Duodenal mucosa (tissue), 2 donors: ENCODE results near the gene FAM98C.

ENCODE experiments used
- H3K27ac ChIP-seq: one replicate; pipeline ENCODE4 v1.7.0; 2013; ENCODE audit warnings: low read depth, low read length
- H3K27me3 ChIP-seq, 2 donors: one replicate each; pipeline ENCODE4 v1.7.0; 2013; ENCODE audit warnings: low read length in 2 of 2, control low read depth in 1 of 2; ENCODE audit not compliant: insufficient read depth in 2 of 2, control insufficient read depth in 1 of 2
- H3K36me3 ChIP-seq, 2 donors: one replicate each; pipeline ENCODE4 v1.7.0; 2013; ENCODE audit warnings: low read length in 2 of 2, control low read depth in 1 of 2; ENCODE audit not compliant: insufficient read depth in 2 of 2, control insufficient read depth in 1 of 2
- H3K4me1 ChIP-seq, 2 donors: one replicate each; pipeline ENCODE4 v1.7.0; 2013; ENCODE audit warnings: low read length in 2 of 2, control low read depth in 1 of 2; ENCODE audit not compliant: insufficient read depth in 2 of 2, control insufficient read depth in 1 of 2
- H3K4me3 ChIP-seq, 2 donors: one replicate each; pipeline ENCODE4 v1.7.0; 2013; ENCODE audit warnings: low read length in 2 of 2, low read depth in 1 of 2
- H3K9ac ChIP-seq, 2 donors: one replicate each; pipeline ENCODE4 v1.7.0; 2013; ENCODE audit warnings: low read length in 2 of 2, low read depth in 1 of 2
- H3K9me3 ChIP-seq, 2 donors: one replicate each; pipeline ENCODE4 v1.7.0; 2013; ENCODE audit warnings: low read length in 2 of 2, control low read depth in 1 of 2; ENCODE audit not compliant: control insufficient read depth in 1 of 2

FAM98C gene

GRCh38 chr19:38451036-38451435, 48.1 kb downstream of the FAM98C start:
- no peaks in the 10 kb centered on the region for H3K9me3 ChIP-seq
- no peak overlapping the region for H3K4me3 ChIP-seq
- no peaks in the 10 kb centered on the region for H3K36me3 ChIP-seq
- no peak overlapping the region for H3K27ac ChIP-seq
- H3K27me3 ChIP-seq = no peaks in the 10 kb centered on the region
- no peaks in the 10 kb centered on the region for H3K4me1 ChIP-seq
- H3K9ac ChIP-seq = no peak overlapping the region

DNA sequence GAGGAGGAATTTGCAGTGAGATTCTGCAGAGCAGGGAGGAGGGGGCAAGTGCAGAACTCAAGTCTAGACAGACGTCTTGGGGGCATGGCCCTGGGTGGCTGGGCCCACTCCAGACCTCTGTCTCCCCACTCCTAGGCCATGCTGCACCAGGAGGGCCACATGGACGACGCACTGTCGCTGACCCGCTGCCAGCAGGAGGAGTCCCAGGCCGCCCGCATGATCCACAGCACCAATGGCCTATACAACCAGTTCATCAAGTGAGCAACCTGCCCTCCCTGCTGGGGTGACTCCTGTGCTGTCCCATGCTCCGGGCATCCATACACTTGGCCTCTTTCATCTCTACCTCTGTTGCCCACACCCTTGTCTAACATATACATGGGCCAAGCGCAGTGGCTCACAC, 48.7 kb downstream of the FAM98C start:
- Histone ChIP-seq H3K27me3 (no peaks in the 10 kb centered on the region), H3K4me1 (no peaks in the 10 kb centered on the region), H3K36me3 (no peaks in the 10 kb centered on the region), H3K9me3 (no peaks in the 10 kb centered on the region), H3K9ac (no peak overlapping the region), H3K27ac (no peak overlapping the region), H3K4me3 (no peak overlapping the region)

- Histone ChIP-seq H3K27me3 (no peaks in the 10 kb centered on the region), H3K9ac (no peak overlapping the region), H3K9me3 (no peaks in the 10 kb centered on the region), H3K27ac (no peak overlapping the region), H3K4me1 (no peaks in the 10 kb centered on the region), H3K4me3 (no peak overlapping the region), H3K36me3 (no peaks in the 10 kb centered on the region)
Measured at GRCh38 chr19:38452430-38453366, 49.8 kb downstream of the FAM98C start.

DNA sequence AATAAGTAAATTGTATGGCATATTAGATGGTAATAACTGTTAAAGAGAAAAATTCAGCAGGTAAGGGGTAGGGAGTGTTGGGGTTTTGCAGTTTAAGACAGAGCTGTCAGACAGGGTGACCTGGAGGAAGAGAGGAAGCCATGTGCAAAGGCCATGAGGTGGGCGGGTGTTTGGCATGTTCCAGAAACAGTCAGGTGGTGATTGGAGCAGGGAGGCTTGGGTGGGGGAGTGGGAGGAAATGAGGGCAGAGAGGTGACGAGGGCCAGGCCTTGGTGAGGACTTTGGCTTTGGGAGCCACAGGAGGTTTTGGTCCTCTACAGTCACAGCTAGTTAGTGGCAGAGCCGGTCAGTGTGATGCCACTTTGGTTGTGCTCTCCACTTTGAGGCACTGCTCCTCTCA, 50.7 kb downstream of the FAM98C start:
- Histone ChIP-seq H3K36me3 (no peaks in the 10 kb centered on the region), H3K4me3 (no peak overlapping the region), H3K27me3 (no peaks in the 10 kb centered on the region), H3K9ac (no peak overlapping the region), H3K27ac (no peak overlapping the region), H3K4me1 (no peaks in the 10 kb centered on the region), H3K9me3 (no peaks in the 10 kb centered on the region)

DNA sequence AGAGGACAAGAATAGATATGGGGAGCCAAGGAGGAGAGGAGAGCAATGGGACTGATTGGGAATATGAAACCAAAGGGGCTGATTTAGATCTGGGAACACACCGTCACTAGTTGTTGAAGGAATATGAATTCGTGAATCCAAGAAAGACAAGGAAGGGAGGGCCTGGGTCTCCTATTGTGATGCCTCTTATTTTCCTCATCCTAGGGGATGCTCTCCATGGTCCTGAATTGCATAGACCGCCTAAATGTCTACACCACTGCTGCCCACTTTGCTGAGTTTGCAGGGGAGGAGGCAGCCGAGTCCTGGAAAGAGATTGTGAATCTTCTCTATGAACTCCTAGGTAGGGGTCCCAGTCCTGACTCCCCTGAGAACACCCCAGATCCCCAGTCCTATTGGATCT, 52.1 kb downstream of the FAM98C start:
- Histone ChIP-seq H3K36me3 (no peaks in the 10 kb centered on the region), H3K9ac (no peak overlapping the region), H3K27ac (no peak overlapping the region), H3K4me1 (no peaks in the 10 kb centered on the region), H3K27me3 (no peaks in the 10 kb centered on the region), H3K9me3 (no peaks in the 10 kb centered on the region), H3K4me3 (no peak overlapping the region)

DNA sequence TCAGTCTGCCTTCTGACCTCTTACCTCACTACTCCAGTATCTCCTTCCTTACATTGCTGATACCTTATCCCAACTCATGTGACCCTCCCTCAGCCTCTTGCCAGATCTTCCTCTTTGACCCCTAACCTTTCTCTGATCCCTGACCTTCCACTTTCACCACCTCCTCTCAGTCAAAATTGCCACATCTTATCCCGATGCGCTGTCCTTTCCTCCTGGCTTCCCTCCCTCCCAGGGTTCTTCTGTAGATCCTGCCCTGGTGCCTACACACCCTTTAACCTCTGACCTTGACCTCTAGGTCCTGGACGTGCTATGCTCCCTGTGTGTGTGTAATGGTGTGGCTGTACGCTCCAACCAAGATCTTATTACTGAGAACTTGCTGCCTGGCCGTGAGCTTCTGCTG, 54.3 kb downstream of the FAM98C start:
- Histone ChIP-seq H3K36me3 (no peaks in the 10 kb centered on the region), H3K27me3 (no peaks in the 10 kb centered on the region), H3K27ac (no peak overlapping the region), H3K9me3 (no peaks in the 10 kb centered on the region), H3K9ac (no peak overlapping the region), H3K4me3 (no peak overlapping the region), H3K4me1 (no peaks in the 10 kb centered on the region)

DNA sequence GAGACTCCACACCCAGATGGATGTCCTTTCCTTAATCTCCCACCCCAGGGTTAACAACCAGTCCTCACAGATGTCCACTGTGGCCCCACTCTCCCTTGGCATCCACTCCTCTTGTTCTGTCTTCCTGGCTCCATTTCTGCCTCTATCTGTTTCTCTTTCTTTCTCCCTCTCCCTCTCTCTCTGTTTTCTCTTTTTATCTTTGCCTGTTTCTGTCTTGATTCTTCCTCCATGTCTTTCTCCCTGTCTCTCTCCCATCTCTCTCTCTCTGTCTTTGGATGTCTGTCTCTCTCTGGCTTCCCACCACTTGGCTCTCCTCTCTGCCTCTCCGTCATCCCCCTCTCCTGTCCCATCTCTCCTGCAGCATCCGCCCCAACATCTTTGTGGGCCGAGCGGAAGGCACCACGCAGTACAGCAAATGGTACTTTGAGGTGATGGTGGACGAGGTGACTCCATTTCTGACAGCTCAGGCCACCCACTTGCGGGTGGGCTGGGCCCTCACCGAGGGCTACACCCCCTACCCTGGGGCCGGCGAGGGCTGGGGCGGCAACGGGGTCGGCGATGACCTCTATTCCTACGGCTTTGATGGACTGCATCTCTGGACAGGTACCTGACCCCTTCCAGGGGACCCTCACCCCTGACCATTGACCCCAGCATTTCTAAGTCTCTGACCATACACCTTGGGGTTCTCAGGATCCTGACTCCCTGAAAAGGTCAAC, 55.0 kb downstream of the FAM98C start:
- Histone ChIP-seq H3K27me3 (no peaks in the 10 kb centered on the region), H3K9me3 (no peaks in the 10 kb centered on the region), H3K9ac (no peak overlapping the region), H3K4me1 (no peaks in the 10 kb centered on the region), H3K36me3 (no peaks in the 10 kb centered on the region), H3K27ac (no peak overlapping the region), H3K4me3 (no peak overlapping the region)
